Neutrophil (primary cell): ENCODE measurements around the gene RPP40.

Source experiments
- H3K27ac ChIP-seq: fragments of 200-600 bp; sonication (generic); 2 replicates; pipeline ENCODE4 v1.5.1; 2016; ENCODE audit warnings: mild to moderate bottlenecking, moderate library complexity
- H3K27me3 ChIP-seq: fragments of 200-600 bp; sonication (generic); 2 replicates; pipeline ENCODE4 v1.6.0; 2016; ENCODE audit warnings: mild to moderate bottlenecking
- H3K36me3 ChIP-seq: fragments of 200-600 bp; sonication (generic); 2 replicates; pipeline ENCODE4 v1.5.1; 2017
- H3K4me1 ChIP-seq, 2 experiments: fragments of 200-600 bp in 1 of 2; sonication (generic) in 1 of 2; 1 replicate in 1 of 2; 2 replicates in 1 of 2; pipeline versions ENCODE4 v1.5.1 to v1.6.1; 2013 to 2016; ENCODE audit warnings: low read depth in 1 of 2, low read length in 1 of 2, mild to moderate bottlenecking in 1 of 2, moderate library complexity in 1 of 2; ENCODE audit not compliant: control insufficient read depth in 1 of 2, insufficient read depth in 1 of 2
- H3K4me3 ChIP-seq, 2 experiments: fragments of 200-600 bp in 1 of 2; sonication (generic) in 1 of 2; 1 replicate in 1 of 2; 2 replicates in 1 of 2; pipeline ENCODE4 v1.5.1; 2013 to 2016; ENCODE audit warnings: low read depth in 1 of 2, low read length in 1 of 2, mild to moderate bottlenecking in 1 of 2, moderate library complexity in 1 of 2
- H3K9me3 ChIP-seq: fragments of 200-600 bp; sonication (generic); 2 replicates; pipeline ENCODE4 v1.5.1; 2016
- CTCF ChIP-seq: fragments of 200-600 bp; sonication (generic); IDR thresholded peaks from 2 replicates; pipeline ENCODE4 v1.5.1; 2016; ENCODE audit warnings: antibody characterized with exemption

Gene RPP40

GRCh38 chr6:4956625-4957024, 47.2 kb downstream of the RPP40 start:
- TF ChIP-seq CTCF = no peak
- Histone ChIP-seq H3K36me3 (peaks cover 39% of the 10 kb centered on the region), H3K27me3 (no peaks in the 10 kb centered on the region), H3K4me3 (no peak overlapping the region), H3K4me1 (no peaks in the 10 kb centered on the region), H3K9me3 (no peaks in the 10 kb centered on the region), H3K27ac (no peak overlapping the region)

- H3K36me3 ChIP-seq = peaks cover 65% of the 10 kb centered on the region
- no peak overlapping the region for H3K4me3 ChIP-seq
- no peak for TF ChIP-seq CTCF
- H3K27ac ChIP-seq = no peak overlapping the region
- no peaks in the 10 kb centered on the region for H3K9me3 ChIP-seq
- H3K4me1 ChIP-seq = no peaks in the 10 kb centered on the region
- no peaks in the 10 kb centered on the region for H3K27me3 ChIP-seq
These were observed 50.4 kb downstream of the RPP40 start for GRCh38 chr6:4953440-4953839.

GRCh38 chr6:4950836-4951533, 52.9 kb downstream of the RPP40 start:
- no peak overlapping the region for H3K27ac ChIP-seq
- H3K9me3 ChIP-seq = no peaks in the 10 kb centered on the region
- TF ChIP-seq CTCF = no peak
- H3K27me3 ChIP-seq = no peaks in the 10 kb centered on the region
- H3K4me3 ChIP-seq = no peak overlapping the region
- H3K36me3 ChIP-seq = peaks cover 84% of the 10 kb centered on the region
- no peaks in the 10 kb centered on the region for H3K4me1 ChIP-seq

GRCh38 chr6:4950076-4950475, 53.8 kb downstream of the RPP40 start:
- Histone ChIP-seq H3K9me3 (no peaks in the 10 kb centered on the region), H3K27me3 (no peaks in the 10 kb centered on the region), H3K4me3 (no peak overlapping the region), H3K36me3 (peaks cover 85% of the 10 kb centered on the region), H3K27ac (no peak overlapping the region), H3K4me1 (no peaks in the 10 kb centered on the region)
- TF ChIP-seq CTCF = no peak

GRCh38 chr6:4948781-4949450, 54.9 kb downstream of the RPP40 start:
- Histone ChIP-seq H3K4me1 (no peaks in the 10 kb centered on the region), H3K9me3 (no peaks in the 10 kb centered on the region), H3K36me3 (peaks cover 85% of the 10 kb centered on the region), H3K27me3 (no peaks in the 10 kb centered on the region), H3K4me3 (no peak overlapping the region), H3K27ac (no peak overlapping the region)
- TF ChIP-seq CTCF = no peak
